ENCODE data around the gene COTL1. TPM values are rescaled to one million over a fixed set of nuclear protein-coding genes. Genes with fewer than 3 reads are reported as not detected.

COTL1 gene
- total RNA-seq, 1 experiment from 2014 or later = 102 TPM

GRCh38 chr16:84614623-84614967 lies 3.3 kb downstream of the COTL1 start:
- Mint-ChIP-seq H3K27me3 (ENCODE audit: low read depth) (peaks cover 11% of the 10 kb centered on the region), H3K36me3 (peaks cover 17% of the 10 kb centered on the region), H3K9me3 (no peaks in the 10 kb centered on the region), H3K4me1 (peaks cover 35% of the 10 kb centered on the region), H3K27ac (no peak overlapping the region), H3K4me3 (no peak overlapping the region)
- ATAC-seq (no peak), DNase-seq (ENCODE audit: low spot score) (no peak)
- ChIA-PET POLR2A (no interaction called here), CTCF (interaction anchor here (0.8 to 2.6 kb wide), 5 partner anchors 58 to 112 kb away, joined by 3 to 9 read pairs (median 6); no protein-coding TSS in a partner anchor)
- TF ChIP-seq GTF2I (CRISPR knock-in tag; conservative IDR thresholded peaks at IDR 0.05) (no peak), JUN (CRISPR knock-in tag; IDR thresholded peaks at IDR 0.05) (no peak), ERG (CRISPR knock-in tag; IDR thresholded peaks at IDR 0.05) (no peak), TCF7 (CRISPR knock-in tag; IDR thresholded peaks at IDR 0.05; ENCODE audit: low read depth) (no peak), ETV6 (CRISPR knock-in tag; IDR thresholded peaks at IDR 0.05) (no peak), NFE2L1 (CRISPR knock-in tag; IDR thresholded peaks at IDR 0.05) (no peak)

DNA sequence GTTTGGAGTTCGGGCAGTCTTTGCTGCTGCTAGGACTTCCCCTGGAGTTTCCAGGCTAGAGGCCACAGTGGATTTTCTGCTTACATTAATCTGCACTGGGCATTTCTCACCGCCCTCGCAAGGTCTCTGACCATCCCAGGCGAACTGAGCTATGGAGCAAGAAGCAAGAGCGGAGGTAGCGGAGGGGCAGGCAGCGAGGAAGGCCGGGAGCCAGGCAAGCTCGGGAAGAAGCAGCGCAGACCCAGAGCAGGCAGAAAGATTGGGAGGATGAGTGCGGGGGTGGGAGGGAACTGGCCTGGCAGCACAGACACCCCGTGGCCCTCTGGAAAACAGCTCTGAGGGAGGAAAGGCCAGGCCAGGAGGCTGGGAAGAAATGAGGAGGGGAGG lies 3.8 kb downstream of the COTL1 start:
- Mint-ChIP-seq H3K27me3 (ENCODE audit: low read depth) (peaks cover 11% of the 10 kb centered on the region), H3K36me3 (peaks cover 17% of the 10 kb centered on the region), H3K4me1 (peaks cover 31% of the 10 kb centered on the region), H3K4me3 (no peak overlapping the region), H3K27ac (no peak overlapping the region), H3K9me3 (no peaks in the 10 kb centered on the region)
- ATAC-seq (no peak), DNase-seq (ENCODE audit: low spot score) (no peak)
- ChIA-PET CTCF (interaction anchor here (0.8 to 2.5 kb wide), 3 partner anchors 103 to 112 kb away, joined by 3 to 9 read pairs (median 8); no protein-coding TSS in a partner anchor), POLR2A (no interaction called here)
- TF ChIP-seq ZNF232 (CRISPR knock-in tag; IDR thresholded peaks at IDR 0.05) = no peak

DNA sequence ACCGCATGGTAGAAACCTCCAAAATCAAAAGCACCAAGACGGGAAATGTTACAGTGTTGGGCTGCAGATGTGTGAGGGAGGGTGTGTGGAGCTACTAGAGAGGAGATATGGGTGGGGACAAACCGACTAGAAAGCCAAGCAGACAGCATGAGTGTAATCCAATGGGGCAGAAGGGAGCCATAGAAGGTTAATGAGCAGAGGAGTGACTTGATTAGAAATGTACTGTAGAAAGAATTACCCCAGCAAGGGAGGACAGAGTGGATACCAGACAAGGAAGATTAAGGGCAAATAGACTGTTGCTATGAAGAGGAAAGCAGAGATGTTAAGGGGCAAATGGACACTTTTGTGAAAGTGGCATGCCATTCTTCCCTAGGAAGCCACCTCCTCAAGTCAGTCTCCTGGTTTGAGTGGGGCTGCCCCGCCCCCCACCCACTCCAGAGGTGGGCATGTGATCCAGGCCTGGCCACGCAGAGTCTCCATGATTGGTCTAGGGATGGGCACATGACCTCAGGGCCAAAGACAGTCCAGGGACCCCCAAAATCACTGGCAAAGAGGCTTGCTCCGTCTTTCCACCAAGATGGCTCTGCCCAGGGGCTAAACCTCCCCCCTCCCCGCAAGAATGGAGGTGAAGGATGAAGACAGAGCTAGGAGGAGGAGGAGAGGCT lies 4.3 kb downstream of the COTL1 start:
- H3K4me3 Mint-ChIP-seq = no peak overlapping the region

GRCh38 chr16:84612686-84613085 lies 5.2 kb downstream of the COTL1 start:
- ATAC-seq (no peak), DNase-seq (ENCODE audit: low spot score) (no peak)
- Mint-ChIP-seq H3K36me3 (peaks cover 17% of the 10 kb centered on the region), H3K9me3 (no peaks in the 10 kb centered on the region), H3K27me3 (ENCODE audit: low read depth) (peaks cover 11% of the 10 kb centered on the region), H3K4me3 (no peak overlapping the region), H3K27ac (no peak overlapping the region), H3K4me1 (peaks cover 27% of the 10 kb centered on the region)
- TF ChIP-seq FOXK1 (CRISPR knock-in tag; IDR thresholded peaks at IDR 0.05) (no peak), RELA (CRISPR knock-in tag; IDR thresholded peaks at IDR 0.05; ENCODE audit: borderline replicate concordance) (no peak), AR (CRISPR knock-in tag; IDR thresholded peaks at IDR 0.05) (no peak), ETV6 (CRISPR knock-in tag; IDR thresholded peaks at IDR 0.05) (no peak), ZNF232 (CRISPR knock-in tag; IDR thresholded peaks at IDR 0.05) (no peak)
- TF ChIP-seq, protein P1, sequence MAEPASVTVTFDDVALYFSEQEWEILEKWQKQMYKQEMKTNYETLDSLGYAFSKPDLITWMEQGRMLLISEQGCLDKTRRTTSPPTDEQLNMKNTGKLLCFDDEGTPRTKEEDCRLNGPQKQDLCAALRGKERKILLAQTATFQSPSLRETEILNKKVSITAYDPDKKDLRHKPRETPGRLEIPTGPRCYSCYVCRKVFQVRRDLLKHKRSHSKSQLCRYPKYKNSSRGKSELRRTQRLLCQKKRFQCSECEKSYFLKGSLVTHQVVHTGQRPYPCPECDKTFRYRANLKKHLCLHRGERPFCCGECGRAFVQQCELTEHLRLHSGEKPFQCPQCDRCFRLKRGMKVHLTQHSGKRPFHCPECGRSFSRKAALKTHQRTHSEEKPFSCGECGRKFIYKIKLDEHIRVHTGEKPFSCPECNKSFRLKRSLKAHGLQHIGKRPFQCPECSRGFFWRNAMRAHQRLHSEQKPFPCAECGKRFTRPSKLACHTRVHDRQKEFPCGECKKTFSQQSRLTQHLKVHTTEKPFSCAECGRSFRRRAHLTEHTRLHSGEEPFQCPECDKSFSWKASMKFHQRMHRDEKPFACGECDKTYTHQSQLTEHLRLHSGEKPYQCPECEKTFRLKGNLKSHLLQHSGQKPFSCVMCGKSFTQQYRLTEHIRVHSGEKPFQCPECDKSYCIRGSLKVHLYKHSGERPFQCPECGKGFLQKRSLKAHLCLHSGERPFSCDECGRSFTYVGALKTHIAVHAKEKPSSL (CRISPR knock-in tag; conservative IDR thresholded peaks at IDR 0.05) = no peak
- CTCF ChIA-PET = interaction anchor here (1.9 to 2.5 kb wide), 2 partner anchors 102 to 106 kb away, joined by 4 to 9 read pairs; no protein-coding TSS in a partner anchor
- POLR2A ChIA-PET = no interaction called here

More for the DNA sequence above, 4.3 kb downstream of the COTL1 start:
- H3K27ac Mint-ChIP-seq = peak overlapping the region; percentile 9; the same call in 1 of the 2 replicates
- ATAC-seq = no peak
- H3K36me3 Mint-ChIP-seq = peaks cover 17% of the 10 kb centered on the region
- H3K9me3 Mint-ChIP-seq = no peaks in the 10 kb centered on the region
- DNase-seq (ENCODE audit: low spot score) = no peak
- H3K4me1 Mint-ChIP-seq = peaks cover 27% of the 10 kb centered on the region
- TF ChIP-seq GTF2I (CRISPR knock-in tag; conservative IDR thresholded peaks at IDR 0.05) (peak; percentile 54; the same call in 1 of the 2 replicates), ETV6 (CRISPR knock-in tag; IDR thresholded peaks at IDR 0.05) (no peak)
- TF ChIP-seq, protein P2, sequence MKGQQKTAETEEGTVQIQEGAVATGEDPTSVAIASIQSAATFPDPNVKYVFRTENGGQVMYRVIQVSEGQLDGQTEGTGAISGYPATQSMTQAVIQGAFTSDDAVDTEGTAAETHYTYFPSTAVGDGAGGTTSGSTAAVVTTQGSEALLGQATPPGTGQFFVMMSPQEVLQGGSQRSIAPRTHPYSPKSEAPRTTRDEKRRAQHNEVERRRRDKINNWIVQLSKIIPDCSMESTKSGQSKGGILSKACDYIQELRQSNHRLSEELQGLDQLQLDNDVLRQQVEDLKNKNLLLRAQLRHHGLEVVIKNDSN (CRISPR knock-in tag; IDR thresholded peaks at IDR 0.05) = peak; percentile 49; the same call in 1 of the 2 replicates
- H3K27me3 Mint-ChIP-seq (ENCODE audit: low read depth) = peaks cover 11% of the 10 kb centered on the region
- CTCF ChIA-PET = interaction anchor here (0.8 to 2.5 kb wide), 3 partner anchors 102 to 113 kb away, joined by 3 to 9 read pairs (median 8); no protein-coding TSS in a partner anchor
- POLR2A ChIA-PET = no interaction called here

Data from WTC11 (cell line).